Thyroid gland (tissue), 4 donors: ENCODE results near the gene PTPN4.

Experiments used
- POLR2A ChIP-seq, 2 donors: fragments of 450-650 bp; IDR thresholded peaks; one replicate each; pipeline ENCODE4 v1.6.1; 2017; ENCODE audit warnings: antibody characterized with exemption in 2 of 2, mild to moderate bottlenecking in 2 of 2, moderate library complexity in 1 of 2
- TF ChIP-seq, protein P1 (sequence below), 6 experiments: fragments of 200-600 bp in 3 of 6; fragments of 450-650 bp in 3 of 6; sonication (generic) in 3 of 6; IDR thresholded peaks; one replicate each; pipeline ENCODE4 v1.5.1; 2016 to 2019; ENCODE audit warnings: antibody characterized with exemption in 6 of 6, mild to moderate bottlenecking in 2 of 6, inconsistent platforms in 1 of 6, moderate library complexity in 1 of 6

DNA sequence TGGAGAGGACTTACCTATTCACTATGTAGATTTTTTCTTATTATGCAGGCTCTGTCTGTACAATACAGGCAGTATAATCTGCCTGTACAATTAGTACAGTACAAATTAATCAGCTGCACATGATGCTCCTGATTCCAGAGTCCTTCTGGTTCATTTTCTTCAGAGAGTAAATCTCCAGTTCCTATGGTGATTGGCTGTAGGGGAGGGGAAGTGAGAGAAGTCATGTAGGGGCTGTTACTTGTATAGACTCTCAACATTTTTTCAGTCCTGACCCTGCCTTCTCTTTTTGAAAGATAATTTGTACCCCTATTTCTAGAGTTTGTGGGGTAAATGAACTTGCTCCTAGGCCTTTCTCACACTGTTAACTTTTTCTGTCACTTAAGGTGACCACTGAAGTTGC lies 54.5 kb downstream of the PTPN4 start:
- TF ChIP-seq, protein P1, sequence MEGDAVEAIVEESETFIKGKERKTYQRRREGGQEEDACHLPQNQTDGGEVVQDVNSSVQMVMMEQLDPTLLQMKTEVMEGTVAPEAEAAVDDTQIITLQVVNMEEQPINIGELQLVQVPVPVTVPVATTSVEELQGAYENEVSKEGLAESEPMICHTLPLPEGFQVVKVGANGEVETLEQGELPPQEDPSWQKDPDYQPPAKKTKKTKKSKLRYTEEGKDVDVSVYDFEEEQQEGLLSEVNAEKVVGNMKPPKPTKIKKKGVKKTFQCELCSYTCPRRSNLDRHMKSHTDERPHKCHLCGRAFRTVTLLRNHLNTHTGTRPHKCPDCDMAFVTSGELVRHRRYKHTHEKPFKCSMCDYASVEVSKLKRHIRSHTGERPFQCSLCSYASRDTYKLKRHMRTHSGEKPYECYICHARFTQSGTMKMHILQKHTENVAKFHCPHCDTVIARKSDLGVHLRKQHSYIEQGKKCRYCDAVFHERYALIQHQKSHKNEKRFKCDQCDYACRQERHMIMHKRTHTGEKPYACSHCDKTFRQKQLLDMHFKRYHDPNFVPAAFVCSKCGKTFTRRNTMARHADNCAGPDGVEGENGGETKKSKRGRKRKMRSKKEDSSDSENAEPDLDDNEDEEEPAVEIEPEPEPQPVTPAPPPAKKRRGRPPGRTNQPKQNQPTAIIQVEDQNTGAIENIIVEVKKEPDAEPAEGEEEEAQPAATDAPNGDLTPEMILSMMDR (IDR thresholded peaks at IDR 0.05), result no peak
- no peak for TF ChIP-seq POLR2A (IDR thresholded peaks at IDR 0.05)
